Measurements from ENCODE around the gene FOXRED2. TPM values are rescaled to one million over a fixed set of nuclear protein-coding genes. Genes with fewer than 3 reads are reported as not detected.

FOXRED2 gene
- total RNA-seq, 1 experiment from 2014 or later: 19.9 TPM

DNA sequence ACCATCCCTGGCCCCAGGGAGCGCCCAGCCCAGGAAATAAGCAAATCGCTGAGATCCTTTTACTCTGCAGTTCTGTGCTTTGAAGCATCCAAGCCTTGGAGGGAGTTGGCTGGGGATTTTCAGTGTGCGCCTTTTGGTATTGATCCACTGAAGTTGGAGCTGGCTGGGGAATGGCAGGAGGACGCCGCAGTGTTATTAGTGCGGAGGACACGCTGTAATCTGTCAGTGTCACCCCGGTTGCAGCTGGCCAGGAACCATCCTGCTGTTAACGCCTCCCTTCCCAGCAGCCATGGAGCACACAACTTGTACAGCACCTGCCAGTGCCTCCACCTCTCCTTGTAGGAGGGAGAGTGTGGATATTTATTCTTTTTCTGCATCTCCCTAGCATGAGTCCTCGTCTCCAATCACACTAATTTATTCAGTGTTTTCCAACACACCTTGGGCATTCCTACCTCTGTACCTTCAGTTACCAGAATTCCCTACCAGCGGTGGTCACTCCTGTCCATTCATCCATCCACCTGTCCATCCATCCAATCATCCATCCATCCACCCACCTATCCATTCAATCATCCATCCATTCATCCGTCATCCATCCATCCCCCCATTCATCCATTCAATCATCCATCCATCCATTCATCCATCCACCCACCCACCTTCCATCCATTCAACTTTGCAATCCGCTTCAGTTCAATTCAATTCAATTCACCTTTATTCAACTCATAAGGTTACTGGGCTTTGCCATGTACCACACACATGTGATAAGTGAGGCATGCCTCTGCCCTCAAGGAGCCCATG, 44.1 kb upstream of the FOXRED2 start:
- Histone ChIP-seq H3K36me3 (ENCODE audit: control insufficient read depth in 1 of 2, insufficient read depth in 2 of 2, low read length in 2 of 2) (no peaks in the 10 kb centered on the region), H3K79me2 (ENCODE audit: insufficient read depth, low read length) (no peaks in the 10 kb centered on the region), H3K9ac (ENCODE audit: low read length) (no peak overlapping the region), H3K27ac (ENCODE audit: low read depth, low read length) (no peak overlapping the region), H3K4me3 (replicated peaks in 1 of 2; ENCODE audit: low read depth in 1 of 2, low read length in 2 of 2) (no peak overlapping the region), H3K9me2 (ENCODE audit: insufficient read depth) (no peaks in the 10 kb centered on the region), H3K9me3 (ENCODE audit: control insufficient read depth in 1 of 2, insufficient read depth in 1 of 2, low read depth in 1 of 2, low read length in 2 of 2) (no peaks in the 10 kb centered on the region), H3K4me1 (ENCODE audit: control insufficient read depth in 1 of 2, insufficient read depth in 2 of 2, low read length in 2 of 2) (peaks cover 12 to 22% of the 10 kb centered on the region in 2 experiments), H2AFZ (ENCODE audit: low read depth, low read length, poor library complexity, severe bottlenecking) (no peak overlapping the region), H3K27me3 (ENCODE audit: insufficient read depth, low read length) (peaks cover 5% of the 10 kb centered on the region; the same call in 1 of the 2 replicates), H4K20me1 (ENCODE audit: insufficient read depth) (no peaks in the 10 kb centered on the region), H3K4me2 (ENCODE audit: low read length) (no peak overlapping the region)
- intact Hi-C loops (cut with micrococcal nuclease): no loop called here
- ATAC-seq (no peak), DNase-seq (ENCODE audit: low read depth, low spot score) (no peak)
- no TSS peak for BruUV-seq (replicated peaks)
- ChIA-PET CTCF (interaction anchor here (1.3 to 1.4 kb wide), 2 partner anchors 223 to 305 kb away, joined by 3 read pairs; no protein-coding TSS in a partner anchor), POLR2A (interaction anchor here (1.5 kb wide), 1 partner anchor 9 kb away, joined by 4 read pairs; no protein-coding TSS in a partner anchor), RAD21 (ENCODE audit: low non-redundant PET in 1 of 2, low total read pairs in 2 of 2, uncharacterized antibody in 2 of 2, unreplicated experiment in 2 of 2) (no interaction called here)
- TF ChIP-seq, protein P1, sequence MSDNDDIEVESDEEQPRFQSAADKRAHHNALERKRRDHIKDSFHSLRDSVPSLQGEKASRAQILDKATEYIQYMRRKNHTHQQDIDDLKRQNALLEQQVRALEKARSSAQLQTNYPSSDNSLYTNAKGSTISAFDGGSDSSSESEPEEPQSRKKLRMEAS (IDR thresholded peaks at IDR 0.05): no peak
- TF ChIP-seq SIN3A (IDR thresholded peaks at IDR 0.05; ENCODE audit: low read depth): no peak
- no peak for TF ChIP-seq JUND (IDR thresholded peaks at IDR 0.05)
- no peak for TF ChIP-seq SRF (IDR thresholded peaks at IDR 0.05; ENCODE audit: low read depth)
- no peak for TF ChIP-seq CEBPB (IDR thresholded peaks at IDR 0.05; ENCODE audit: low read depth)
- no peak for TF ChIP-seq ELF1 (IDR thresholded peaks at IDR 0.05; ENCODE audit: borderline replicate concordance, low read depth)
- no peak for TF ChIP-seq EZH2 (IDR thresholded peaks at IDR 0.05)
- TF ChIP-seq, protein P2, sequence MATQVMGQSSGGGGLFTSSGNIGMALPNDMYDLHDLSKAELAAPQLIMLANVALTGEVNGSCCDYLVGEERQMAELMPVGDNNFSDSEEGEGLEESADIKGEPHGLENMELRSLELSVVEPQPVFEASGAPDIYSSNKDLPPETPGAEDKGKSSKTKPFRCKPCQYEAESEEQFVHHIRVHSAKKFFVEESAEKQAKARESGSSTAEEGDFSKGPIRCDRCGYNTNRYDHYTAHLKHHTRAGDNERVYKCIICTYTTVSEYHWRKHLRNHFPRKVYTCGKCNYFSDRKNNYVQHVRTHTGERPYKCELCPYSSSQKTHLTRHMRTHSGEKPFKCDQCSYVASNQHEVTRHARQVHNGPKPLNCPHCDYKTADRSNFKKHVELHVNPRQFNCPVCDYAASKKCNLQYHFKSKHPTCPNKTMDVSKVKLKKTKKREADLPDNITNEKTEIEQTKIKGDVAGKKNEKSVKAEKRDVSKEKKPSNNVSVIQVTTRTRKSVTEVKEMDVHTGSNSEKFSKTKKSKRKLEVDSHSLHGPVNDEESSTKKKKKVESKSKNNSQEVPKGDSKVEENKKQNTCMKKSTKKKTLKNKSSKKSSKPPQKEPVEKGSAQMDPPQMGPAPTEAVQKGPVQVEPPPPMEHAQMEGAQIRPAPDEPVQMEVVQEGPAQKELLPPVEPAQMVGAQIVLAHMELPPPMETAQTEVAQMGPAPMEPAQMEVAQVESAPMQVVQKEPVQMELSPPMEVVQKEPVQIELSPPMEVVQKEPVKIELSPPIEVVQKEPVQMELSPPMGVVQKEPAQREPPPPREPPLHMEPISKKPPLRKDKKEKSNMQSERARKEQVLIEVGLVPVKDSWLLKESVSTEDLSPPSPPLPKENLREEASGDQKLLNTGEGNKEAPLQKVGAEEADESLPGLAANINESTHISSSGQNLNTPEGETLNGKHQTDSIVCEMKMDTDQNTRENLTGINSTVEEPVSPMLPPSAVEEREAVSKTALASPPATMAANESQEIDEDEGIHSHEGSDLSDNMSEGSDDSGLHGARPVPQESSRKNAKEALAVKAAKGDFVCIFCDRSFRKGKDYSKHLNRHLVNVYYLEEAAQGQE (IDR thresholded peaks at IDR 0.05; ENCODE audit: low read depth): no peak
- no peak for TF ChIP-seq YY1 (IDR thresholded peaks at IDR 0.05; ENCODE audit: extremely low read depth, insufficient replicate concordance, low read depth, low read length)
- TF ChIP-seq, protein P3, sequence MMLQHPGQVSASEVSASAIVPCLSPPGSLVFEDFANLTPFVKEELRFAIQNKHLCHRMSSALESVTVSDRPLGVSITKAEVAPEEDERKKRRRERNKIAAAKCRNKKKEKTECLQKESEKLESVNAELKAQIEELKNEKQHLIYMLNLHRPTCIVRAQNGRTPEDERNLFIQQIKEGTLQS (IDR thresholded peaks at IDR 0.05): no peak
- TF ChIP-seq FOSL1 (IDR thresholded peaks at IDR 0.05; ENCODE audit: low read depth): no peak
- TF ChIP-seq EZH2phosphoT487 (IDR thresholded peaks at IDR 0.05; ENCODE audit: borderline replicate concordance): no peak
- TF ChIP-seq POLR2A (IDR thresholded peaks at IDR 0.05; ENCODE audit: borderline replicate concordance, extremely low read depth, insufficient read depth, insufficient read length): no peak
- TF ChIP-seq ZNF274 (IDR thresholded peaks at IDR 0.05; ENCODE audit: low read depth, low read length): no peak
